GM19455 (cell line): ENCODE results near the gene OR2A5.
"Not testable (repeated sequence)": the region's sequence is repeated elsewhere in the genome, so short reads cannot be mapped to it uniquely, and the experiment has no call there.

Experiments
- ATAC-seq: cut with Tn5 transposase; IDR thresholded peaks from one replicate; pipeline ENCODE4 v1.9.1; 2021; ENCODE audit not compliant: unreplicated experiment

Gene OR2A5, protein sequence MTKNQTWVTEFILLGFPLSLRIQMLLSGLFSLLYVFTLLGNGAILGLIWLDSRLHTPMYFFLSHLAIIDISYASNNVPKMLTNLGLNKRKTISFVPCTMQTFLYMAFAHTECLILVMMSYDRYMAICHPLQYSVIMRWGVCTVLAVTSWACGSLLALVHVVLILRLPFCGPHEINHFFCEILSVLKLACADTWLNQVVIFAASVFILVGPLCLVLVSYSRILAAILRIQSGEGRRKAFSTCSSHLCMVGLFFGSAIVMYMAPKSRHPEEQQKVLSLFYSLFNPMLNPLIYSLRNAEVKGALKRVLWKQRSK

DNA sequence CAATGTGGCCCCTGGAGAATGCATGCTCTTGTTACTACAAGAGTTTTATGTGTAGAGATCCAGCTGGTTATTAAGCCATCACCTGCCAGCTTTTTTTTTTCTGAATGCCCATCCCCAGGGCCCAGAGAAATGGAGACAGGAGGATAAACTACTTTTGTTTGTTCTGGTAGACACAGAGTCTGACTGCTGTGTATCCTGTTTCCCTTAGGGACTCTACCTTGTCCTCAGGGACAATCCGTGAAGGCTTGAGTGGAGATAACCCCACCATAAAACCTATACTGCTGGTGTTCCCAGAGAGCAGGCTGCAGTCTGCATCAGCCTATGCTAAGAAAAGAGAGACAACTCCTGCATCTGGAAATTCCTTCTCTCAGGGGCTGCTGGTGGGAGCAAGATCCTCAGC lies at the start of gene OR2A5:
OR2A5 (plus strand) TSS at position 301 of the 400 bp plus-strand sequence. CDS start 1,454 bp downstream, outside the sequence.
- ATAC-seq, result no peak

DNA sequence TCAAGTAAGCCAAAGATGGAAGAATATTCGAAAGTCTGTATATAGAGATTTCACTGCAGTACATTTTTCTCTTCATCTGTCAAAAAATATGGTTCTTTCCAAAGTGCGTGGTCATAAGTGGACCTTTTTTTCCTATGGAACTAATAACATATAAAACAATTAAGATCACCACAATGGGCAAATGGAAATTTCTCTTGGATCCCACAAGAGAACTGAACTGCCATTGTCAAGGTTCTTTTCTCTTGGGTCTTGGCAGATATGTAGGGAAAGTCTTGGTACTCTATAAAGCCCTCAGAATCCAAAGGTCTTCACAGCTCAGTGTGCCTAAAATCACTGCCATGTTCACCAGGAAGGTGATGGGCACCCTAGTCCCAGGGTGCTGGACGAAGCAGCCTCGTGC lies 48.7 kb upstream of the OR2A5 start, which contains the start of gene OR6B1:
OR6B1 (plus strand) TSS at position 301 of the 400 bp plus-strand sequence. CDS start 3,677 bp downstream, outside the sequence.
- no peak for ATAC-seq

DNA sequence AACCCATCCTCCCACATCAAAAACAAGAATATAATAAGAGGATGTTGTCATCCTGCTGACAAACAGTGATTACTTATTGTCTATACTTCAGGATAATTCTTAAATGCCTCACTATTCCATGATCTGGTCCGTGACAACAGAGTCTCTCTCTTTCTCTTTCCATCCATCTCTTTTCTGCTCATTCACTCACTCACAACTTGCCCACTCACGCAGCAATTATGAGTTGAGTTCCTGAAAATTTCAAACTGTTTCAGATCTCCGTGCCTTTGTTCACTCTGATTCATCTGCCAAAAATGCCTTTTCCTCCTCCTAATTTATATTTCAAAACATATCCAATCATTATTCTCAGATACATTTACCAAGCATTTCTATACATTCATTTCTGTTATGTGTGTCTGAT lies 47.2 kb upstream of the OR2A5 start:
- ATAC-seq, result no peak

DNA sequence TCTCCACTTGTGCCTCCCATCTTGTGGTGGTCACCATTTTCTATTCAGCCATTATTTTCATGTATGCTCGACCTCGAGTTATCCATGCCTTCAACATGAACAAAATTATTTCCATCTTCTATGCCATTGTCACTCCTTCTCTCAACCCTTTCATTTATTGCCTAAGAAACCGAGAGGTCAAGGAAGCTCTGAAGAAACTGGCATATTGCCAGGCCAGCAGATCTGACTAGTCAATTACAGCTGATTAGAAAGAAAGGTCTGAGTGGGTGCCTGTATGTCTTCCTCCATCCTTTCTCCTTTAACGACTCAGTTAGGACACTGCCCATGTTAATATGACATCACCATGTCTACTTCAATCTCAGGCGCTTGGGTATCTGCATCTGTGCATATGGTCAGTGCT lies 44.0 kb upstream of the OR2A5 start:
- no peak for ATAC-seq

DNA sequence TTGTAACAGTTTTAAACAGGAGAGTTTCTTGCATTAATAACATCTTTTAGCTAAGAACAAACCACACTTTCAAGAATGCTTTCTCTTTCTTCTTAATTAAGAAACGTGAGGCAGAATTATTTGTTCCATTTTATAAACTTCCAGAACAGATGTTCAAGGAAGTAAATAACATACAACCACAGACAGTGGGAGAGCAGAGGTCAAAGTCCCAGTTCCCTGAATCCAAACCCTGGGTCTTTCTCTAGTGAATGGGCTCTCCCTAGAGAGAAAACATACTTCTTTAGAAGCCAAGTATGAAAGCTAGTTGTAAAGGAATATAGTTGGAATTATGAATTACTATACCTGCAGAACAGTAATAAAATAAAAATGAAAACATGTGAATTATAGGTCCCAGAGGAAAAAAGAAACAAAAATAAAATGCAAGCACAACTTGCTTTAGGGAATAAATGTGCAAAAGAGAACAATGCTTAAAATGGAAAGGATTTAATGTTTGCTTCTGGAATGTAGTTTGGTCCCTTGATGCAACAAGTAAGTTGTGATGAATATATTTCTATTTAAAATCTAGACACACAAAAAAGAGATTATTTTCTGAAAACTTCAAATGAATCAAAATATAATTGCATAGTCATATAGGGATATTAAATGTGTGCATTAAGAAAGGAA lies 42.6 kb upstream of the OR2A5 start:
- no peak for ATAC-seq

DNA sequence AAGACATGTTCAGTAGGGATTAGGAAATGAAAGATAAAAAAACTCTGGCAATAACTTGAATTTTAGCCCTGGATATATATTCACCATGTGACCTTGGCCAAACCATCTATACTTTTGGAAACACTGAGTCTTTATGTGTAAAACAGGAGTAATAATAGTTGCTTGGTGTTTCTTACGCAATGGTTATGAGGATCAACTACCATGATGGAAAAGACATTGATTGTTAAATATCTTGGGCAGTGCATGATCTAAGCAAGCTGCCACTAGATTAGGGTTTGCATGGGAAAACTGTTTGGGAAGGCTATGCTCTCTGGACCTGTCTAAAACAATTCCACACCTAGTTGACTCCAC lies 42.1 kb upstream of the OR2A5 start:
- no peak for ATAC-seq

DNA sequence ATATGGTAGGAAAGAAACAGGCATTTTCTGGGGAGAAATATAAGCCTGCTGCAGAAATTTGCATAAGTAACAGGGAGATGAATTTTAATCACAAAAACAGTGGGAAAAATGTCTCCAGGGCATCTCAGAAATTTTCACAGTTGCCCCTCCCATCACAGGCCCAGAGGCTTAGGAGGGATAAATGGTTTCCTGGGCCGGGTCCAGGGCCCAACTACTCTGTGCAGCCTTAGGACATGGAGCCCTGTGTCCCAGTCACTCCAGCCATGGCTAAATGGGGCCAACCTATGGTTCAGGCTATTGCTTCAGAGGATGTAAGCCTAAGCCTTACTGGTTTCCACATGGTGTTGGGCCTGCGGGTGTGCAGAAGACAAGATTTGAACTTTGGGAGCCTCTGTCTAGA lies 39.4 kb upstream of the OR2A5 start:
- ATAC-seq, result no peak

DNA sequence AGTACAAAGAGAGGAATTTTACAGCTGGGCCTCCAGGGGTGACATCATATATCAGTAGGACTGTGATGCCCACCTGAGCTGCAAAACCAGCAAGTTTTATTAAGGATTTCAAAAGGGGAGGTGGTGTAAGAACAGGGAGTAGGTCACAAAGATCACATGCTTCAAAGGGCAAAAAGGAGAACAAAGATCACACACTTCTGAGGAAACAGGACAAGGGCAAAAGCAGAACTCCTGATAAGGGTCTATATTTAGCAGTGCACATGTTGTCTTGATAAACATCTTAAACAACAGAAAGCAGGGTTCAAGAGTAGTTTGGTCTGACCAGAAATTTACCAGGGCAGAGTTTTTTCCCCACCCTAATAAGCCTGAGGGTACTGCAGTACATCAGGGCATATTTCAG lies 38.7 kb upstream of the OR2A5 start:
- ATAC-seq, result not testable (repeated sequence)

DNA sequence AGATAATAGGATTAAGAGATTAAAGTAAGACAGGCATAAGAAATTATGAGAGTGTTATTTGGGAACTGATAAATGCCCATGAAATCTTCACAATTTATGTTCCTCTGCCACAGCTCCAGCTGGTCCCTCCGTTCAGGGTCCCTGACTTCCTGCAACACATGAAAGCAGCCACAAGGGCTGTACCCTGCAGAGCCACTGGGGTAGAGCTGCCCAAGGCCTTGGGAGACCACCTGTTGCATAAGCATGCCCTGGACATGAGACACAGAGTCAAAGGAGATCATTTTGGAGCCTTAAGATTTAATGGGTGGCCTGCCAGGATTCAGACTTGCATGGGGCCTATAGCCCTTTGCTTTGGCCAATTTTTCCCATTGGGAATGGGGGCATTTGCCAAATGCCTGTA lies 37.9 kb upstream of the OR2A5 start:
- not testable (repeated sequence) for ATAC-seq

DNA sequence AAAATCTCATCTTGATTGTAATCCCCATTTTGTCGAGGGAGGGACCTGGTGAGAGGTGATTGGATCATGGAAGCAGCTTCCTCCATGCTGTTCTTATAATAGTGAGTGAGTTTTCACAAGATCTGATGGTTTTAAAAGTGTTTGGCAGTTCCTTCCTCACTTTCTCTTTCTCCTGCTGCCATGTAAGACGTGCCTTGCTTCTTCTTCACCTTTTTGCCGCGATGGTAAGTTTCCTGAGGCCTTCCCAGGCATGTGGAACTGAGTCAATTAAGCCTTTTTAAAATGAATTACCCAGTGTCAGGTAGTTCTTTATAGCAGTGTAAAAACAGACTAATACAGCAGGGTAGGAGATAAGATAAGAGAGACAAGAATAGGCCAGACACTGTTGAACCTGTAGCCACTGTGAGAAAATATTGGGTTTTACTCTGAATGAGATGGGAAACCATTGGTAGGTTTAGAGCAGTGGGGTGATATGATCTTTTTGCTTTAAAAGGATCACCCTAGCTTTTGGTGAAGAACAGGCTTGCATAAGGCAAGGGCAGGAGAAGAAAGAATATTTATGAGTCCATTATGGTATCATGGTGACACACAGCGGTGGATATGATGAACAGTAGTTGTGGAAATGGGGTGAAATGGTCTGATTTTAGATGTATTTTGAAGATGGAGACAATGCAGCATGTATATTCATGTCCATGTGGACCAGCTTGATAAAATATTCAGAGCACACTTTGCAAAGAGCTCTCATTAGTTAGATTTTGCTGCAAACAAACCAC lies 37.1 kb upstream of the OR2A5 start:
- ATAC-seq, result no peak

DNA sequence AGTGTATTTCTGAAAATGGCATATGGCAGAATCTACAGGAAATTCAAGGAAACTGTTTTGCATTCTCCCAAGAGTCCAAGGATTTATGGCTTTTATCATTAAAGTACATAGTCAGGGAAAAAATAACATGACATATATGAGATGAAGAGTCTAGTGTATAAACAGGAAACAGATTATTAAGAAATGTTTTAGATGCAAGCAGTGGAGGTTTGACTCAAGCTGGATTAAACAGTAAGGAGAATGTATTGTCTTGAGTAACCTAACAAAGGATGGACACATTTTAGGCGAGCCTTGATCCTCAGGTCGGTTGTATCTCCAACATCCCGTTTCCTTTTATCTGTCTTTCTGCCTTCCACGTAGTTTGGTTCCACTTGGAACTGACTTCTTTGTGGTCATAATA lies 30.7 kb upstream of the OR2A5 start:
- no peak for ATAC-seq

DNA sequence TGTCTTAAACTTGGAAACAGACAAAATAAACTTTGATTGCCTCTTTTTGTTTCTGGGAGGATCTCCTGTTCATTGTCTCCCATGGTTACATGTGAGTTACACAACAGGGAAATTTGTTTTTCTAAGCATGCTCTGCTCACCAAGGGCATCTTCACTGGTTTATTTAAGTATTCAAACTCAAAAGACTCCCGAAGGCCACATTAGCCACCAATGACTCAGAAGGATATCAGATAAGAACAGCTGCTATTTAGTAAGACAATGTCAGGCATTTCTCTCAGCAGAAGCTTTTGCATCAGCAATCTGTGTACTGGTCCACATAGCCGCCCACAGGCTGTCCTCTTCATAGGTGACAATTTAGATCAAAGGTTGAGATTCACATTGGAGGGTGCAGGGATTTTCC lies 29.3 kb upstream of the OR2A5 start:
- no peak for ATAC-seq

DNA sequence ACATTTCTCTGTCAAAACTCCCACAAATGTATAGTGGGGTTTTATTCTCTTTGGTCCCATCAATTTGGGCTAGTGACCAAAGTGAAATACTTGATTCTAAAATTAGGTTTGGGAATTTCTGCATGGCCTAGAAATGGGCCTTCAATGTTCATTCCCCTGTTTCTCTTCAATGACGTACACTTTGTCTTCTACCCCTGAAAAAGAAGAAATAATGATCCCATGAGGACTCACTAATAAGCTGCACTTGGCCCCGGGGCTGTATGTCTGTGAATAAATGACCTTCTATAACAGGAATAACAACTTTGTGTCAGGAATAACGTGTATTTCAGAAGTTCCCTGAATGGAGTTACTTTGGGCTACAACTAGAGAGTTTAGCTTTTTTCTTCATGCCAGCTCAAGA lies 28.4 kb upstream of the OR2A5 start:
- no peak for ATAC-seq

DNA sequence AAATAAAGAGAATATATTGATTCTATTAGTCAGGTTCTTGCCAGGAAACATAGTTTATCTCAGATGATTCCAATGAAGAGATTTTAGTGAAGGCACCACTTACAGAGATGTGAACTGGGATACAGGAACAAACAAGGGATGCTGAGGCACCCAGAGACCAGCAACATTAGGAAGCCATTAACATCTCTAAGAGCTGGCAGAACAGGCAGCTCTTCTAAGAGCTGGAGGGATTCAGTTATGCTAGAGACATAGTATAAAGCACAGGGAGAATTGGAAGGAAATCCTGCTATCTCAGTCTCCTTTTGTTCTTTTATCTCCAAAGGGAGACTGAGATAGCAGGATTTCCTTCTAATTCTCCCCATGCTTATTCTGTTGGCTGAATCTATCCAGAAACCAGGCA lies 26.6 kb upstream of the OR2A5 start:
- ATAC-seq, result no peak

DNA sequence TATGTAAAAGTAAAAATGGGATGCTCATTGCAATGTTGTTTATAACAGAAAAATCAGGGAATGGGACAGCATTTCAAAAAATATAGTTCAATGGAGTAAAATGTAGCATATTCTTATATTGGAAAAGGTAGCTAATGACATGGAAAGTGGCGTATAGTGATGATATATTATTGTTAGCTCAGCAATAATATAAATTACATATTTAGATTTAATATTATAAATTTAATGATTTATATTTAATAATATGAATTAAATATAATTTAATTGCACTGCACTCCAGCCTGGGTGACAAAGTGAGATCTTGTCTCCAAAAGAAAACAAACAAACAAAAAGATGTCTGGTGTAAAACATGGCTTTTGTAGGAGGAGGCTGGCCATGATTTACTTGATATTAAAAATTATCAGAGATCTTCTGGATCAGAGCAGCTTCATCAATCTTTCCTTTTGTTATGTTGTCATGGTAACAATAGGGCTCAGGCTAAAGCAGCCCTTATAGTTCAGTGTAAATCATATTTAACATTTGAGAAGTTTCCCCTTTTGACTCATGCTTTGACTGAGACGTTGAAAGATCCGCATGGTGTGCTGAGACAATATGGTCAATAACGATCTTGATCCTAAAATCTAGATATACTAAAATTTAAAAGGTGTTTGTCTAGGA lies 25.4 kb upstream of the OR2A5 start:
- no peak for ATAC-seq

DNA sequence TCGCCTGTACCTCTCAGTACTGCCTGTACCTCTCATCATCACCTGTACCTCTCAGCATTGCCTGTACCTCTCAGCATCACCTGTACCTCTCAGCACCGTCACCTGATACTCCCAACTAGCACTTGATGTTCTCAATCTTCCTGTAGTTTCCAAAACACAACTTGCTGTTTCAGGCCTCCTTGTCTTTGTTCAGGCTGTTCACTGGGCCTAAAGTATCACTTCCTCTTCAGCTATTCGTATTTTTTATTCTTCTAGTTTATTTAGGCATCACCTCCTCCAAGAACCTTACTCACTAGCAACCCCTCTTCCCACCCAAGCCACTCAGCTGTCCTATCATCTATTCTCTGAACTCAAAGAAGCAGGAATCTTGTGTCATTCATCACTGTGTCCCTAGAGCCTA lies 24.5 kb upstream of the OR2A5 start:
- no peak for ATAC-seq

DNA sequence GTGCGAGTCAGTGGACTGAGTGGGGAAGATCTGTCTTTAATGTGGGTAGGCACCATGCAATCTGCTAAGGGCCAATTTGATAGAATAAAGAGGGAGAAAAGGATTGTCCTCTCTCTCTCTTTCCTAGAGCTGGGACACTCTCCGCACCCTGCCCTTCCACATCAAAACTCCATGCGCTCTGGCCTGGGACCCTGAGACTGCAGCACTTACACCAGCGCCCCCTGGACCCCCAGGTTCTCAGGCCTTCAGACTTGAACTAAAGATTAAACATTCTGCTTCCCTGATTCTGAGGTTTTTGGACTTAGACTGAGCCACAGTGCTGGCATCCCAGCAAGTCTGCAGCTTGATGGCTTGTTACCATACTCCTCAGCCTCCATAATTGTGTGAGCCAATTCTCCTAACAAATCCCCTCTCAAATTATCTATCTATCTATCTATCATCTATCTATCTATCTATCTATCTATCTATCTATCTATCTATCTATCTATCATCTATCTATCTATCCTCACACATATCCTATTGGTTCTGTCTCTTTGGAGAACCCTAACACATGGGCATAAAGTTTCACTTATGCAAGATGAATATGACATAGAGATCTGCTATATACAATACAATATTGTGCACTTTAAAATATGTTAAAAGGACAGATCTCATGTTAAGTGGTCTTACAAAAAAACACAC lies 22.4 kb upstream of the OR2A5 start:
- no peak for ATAC-seq

DNA sequence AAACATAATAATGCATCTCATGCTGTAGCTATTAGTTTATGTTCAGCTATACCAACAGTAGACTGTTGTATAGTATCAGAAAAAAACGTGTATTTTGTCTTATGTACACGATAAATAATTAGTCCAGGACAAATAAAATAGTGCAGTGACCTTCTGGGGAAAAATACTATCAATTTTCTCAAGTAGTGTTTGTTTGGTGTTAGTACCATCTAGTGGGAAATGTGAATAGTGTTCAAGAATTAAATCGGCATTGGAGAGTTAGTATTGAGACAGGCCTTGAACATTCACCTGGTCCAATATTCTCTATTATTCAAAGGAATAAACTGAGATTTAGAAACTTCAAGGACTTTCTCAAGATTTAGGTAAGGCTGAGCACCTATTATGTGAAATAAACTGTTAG lies 21.7 kb upstream of the OR2A5 start:
- no peak for ATAC-seq

DNA sequence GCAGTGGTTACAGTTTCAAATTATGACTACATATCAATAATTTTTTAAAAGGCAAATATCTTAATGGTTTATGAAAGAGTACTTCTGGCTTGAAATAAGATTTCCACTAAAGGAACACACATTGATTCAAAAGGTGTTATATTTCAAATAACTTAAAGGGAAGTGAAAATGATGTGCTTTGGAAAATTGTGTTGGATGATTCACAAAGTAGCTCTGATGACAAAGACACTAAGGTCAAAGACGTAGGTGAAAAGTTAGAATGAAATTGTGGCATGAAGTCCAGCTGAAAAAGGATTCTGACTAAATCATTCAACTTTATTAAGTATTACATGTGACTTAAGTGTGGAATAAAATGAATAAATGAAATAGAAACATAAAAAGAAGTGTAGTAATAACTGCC lies 20.8 kb upstream of the OR2A5 start:
- ATAC-seq, result no peak

DNA sequence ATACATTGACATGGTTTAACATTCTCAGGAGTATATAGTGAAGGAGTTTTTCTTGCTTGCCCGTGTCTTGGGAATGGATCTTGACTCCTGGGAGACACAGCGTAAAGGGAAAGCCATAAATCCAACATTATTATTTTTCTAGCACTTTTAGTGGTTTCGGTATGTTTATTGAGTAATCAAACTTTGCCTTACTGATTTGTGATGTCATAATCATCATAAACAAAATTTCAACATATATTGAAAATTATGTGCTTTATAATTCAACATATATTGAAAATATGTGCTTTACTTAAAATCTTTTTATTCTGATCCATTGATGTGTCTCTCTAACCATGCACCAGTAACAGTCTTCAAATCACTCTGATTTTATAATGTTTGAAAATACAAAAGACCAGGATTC lies 20.2 kb upstream of the OR2A5 start:
- no peak for ATAC-seq

DNA sequence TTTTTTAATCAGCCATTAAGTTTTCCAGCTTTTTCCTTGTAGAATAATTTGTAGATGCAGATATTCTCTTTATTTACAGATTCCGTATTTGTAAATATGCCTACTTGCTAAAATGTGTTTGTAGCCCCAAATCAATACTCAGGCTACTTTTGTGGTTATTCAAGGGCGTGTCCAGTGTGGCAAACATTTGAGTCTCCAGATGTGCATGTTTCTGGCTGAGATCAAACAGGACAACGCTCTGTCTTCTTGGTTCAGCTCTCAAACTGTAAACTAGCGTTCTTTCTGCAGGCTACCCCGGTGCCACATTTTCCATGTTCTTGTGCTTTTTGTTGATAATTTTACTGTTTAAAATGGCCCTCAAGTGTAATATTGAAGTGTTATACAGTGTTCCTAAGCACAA lies 16.2 kb upstream of the OR2A5 start:
- no peak for ATAC-seq
